ENCODE data around the gene ATG9A. TPM values are rescaled to one million over a fixed set of nuclear protein-coding genes. Genes with fewer than 3 reads are reported as not detected.
A peak's percentile ranks its signal among the peaks of the same experiment; 100 is the strongest.

The ATG9A gene
- total RNA-seq, 4 donors from 2014 or later, result 37.8 to 55.1 (median 45.2) TPM

GRCh38 chr2:219252084-219252483 lies 22.6 kb upstream of the ATG9A start:
- Histone ChIP-seq H3K27ac (peak overlapping the region; percentile 93 to 96 (median 95)), H3K4me3 (peak overlapping the region; percentile 65 to 83 (median 74)), H3K27me3 (no peaks in the 10 kb centered on the region), H3K4me1 (peaks cover 51 to 88% (median 63%) of the 10 kb centered on the region in 3 donors), H3K9me3 (no peaks in the 10 kb centered on the region), H3K36me3 (peaks cover 8 to 37% (median 11%) of the 10 kb centered on the region in 3 donors)
- no peak for DNase-seq
- TF ChIP-seq POLR2A (IDR thresholded peaks at IDR 0.05) (peak in 1 of 4 donors; percentile 23), CTCF (IDR thresholded peaks at IDR 0.05) (no peak)
- intact Hi-C loops (cut with DNase I), result no loop called here
- WGBS, 2 donors, result 49 to 50% methylated on average over 3 to 5 of the region's 5 CpGs

GRCh38 chr2:219251656-219252055 lies 22.2 kb upstream of the ATG9A start:
- intact Hi-C loops (cut with DNase I), result no loop called here
- H3K36me3 ChIP-seq, result peaks cover 8 to 42% (median 11%) of the 10 kb centered on the region in 3 donors
- H3K27me3 ChIP-seq, result no peaks in the 10 kb centered on the region
- DNase-seq, result no peak
- H3K4me3 ChIP-seq, result peak overlapping the region in 3 of 4 donors; percentile 69 to 83 (median 78)
- TF ChIP-seq POLR2A (IDR thresholded peaks at IDR 0.05) (no peak), CTCF (IDR thresholded peaks at IDR 0.05) (no peak)
- H3K9me3 ChIP-seq, result no peaks in the 10 kb centered on the region
- 75% methylated on average over 4 to 6 of the region's 6 CpGs for WGBS, 2 donors
- peak overlapping the region; percentile 93 to 96 (median 95) for H3K27ac ChIP-seq
- H3K4me1 ChIP-seq, result peaks cover 51 to 93% (median 68%) of the 10 kb centered on the region in 3 donors

GRCh38 chr2:219250049-219250781 lies 20.8 kb upstream of the ATG9A start:
- Histone ChIP-seq H3K27me3 (no peaks in the 10 kb centered on the region), H3K9me3 (no peaks in the 10 kb centered on the region), H3K27ac (peak overlapping the region; percentile 93 to 96 (median 95)), H3K4me3 (peak overlapping the region in 3 of 4 donors; percentile 20 to 45 (median 28)), H3K4me1 (peaks cover 57 to 97% (median 76%) of the 10 kb centered on the region in 3 donors), H3K36me3 (peaks cover 8 to 43% (median 11%) of the 10 kb centered on the region in 3 donors)
- intact Hi-C loops (cut with DNase I), result no loop called here
- WGBS, 2 donors, result 37 to 38% methylated on average over 7 to 10 of the region's 22 CpGs
- no peak for DNase-seq
- no peak for TF ChIP-seq CTCF (IDR thresholded peaks at IDR 0.05)
- no peak for TF ChIP-seq POLR2A (IDR thresholded peaks at IDR 0.05)

- TF ChIP-seq CTCF (IDR thresholded peaks at IDR 0.05) (no peak), POLR2A (IDR thresholded peaks at IDR 0.05) (peak in 1 of 4 donors; percentile 60)
- H3K27me3 ChIP-seq, result no peaks in the 10 kb centered on the region
- H3K4me1 ChIP-seq, result peaks cover 61 to 97% (median 74%) of the 10 kb centered on the region in 3 donors
- H3K9me3 ChIP-seq, result no peaks in the 10 kb centered on the region
- intact Hi-C loops (cut with DNase I), result no loop called here
- peak overlapping the region in 3 of 4 donors; percentile 20 to 45 (median 28) for H3K4me3 ChIP-seq
- peak overlapping the region; percentile 93 to 96 (median 95) for H3K27ac ChIP-seq
- 0 to 2% methylated on average over 3 to 7 of the region's 7 CpGs for WGBS, 2 donors
- H3K36me3 ChIP-seq, result peaks cover 8 to 43% (median 11%) of the 10 kb centered on the region in 3 donors
- no peak for DNase-seq
These were observed 20.0 kb upstream of the ATG9A start for GRCh38 chr2:219249203-219249980.

GRCh38 chr2:219248845-219249202 lies 19.4 kb upstream of the ATG9A start:
- Histone ChIP-seq H3K27me3 (no peaks in the 10 kb centered on the region), H3K4me1 (peaks cover 58 to 93% (median 72%) of the 10 kb centered on the region in 3 donors), H3K9me3 (no peaks in the 10 kb centered on the region), H3K4me3 (peak overlapping the region in 3 of 4 donors; percentile 20 to 45 (median 28)), H3K27ac (peak overlapping the region; percentile 93 to 96 (median 95)), H3K36me3 (peaks cover 8 to 43% (median 11%) of the 10 kb centered on the region in 3 donors)
- intact Hi-C loops (cut with DNase I), result no loop called here
- WGBS, 2 donors, result 59 to 63% methylated on average over 2 of the region's 2 CpGs
- TF ChIP-seq CTCF (IDR thresholded peaks at IDR 0.05) (no peak), POLR2A (IDR thresholded peaks at IDR 0.05) (no peak)
- no peak for DNase-seq
